Bronchus fibroblast of lung (primary cell): ENCODE results near the gene STRADB. TPM values are rescaled to one million over a fixed set of nuclear protein-coding genes. Genes with fewer than 3 reads are reported as not detected.

Experiments
- total RNA-seq: library from RNA; depleted of rRNA; stranded (reverse); fragments of >200 nt; gene quantifications from 2 replicates; pipeline ENCODE4 v1.2.3, GENCODE V29; 2015

The STRADB gene, protein sequence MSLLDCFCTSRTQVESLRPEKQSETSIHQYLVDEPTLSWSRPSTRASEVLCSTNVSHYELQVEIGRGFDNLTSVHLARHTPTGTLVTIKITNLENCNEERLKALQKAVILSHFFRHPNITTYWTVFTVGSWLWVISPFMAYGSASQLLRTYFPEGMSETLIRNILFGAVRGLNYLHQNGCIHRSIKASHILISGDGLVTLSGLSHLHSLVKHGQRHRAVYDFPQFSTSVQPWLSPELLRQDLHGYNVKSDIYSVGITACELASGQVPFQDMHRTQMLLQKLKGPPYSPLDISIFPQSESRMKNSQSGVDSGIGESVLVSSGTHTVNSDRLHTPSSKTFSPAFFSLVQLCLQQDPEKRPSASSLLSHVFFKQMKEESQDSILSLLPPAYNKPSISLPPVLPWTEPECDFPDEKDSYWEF
- total RNA-seq: 28.4 and 31.8 TPM in 2 replicates

DNA sequence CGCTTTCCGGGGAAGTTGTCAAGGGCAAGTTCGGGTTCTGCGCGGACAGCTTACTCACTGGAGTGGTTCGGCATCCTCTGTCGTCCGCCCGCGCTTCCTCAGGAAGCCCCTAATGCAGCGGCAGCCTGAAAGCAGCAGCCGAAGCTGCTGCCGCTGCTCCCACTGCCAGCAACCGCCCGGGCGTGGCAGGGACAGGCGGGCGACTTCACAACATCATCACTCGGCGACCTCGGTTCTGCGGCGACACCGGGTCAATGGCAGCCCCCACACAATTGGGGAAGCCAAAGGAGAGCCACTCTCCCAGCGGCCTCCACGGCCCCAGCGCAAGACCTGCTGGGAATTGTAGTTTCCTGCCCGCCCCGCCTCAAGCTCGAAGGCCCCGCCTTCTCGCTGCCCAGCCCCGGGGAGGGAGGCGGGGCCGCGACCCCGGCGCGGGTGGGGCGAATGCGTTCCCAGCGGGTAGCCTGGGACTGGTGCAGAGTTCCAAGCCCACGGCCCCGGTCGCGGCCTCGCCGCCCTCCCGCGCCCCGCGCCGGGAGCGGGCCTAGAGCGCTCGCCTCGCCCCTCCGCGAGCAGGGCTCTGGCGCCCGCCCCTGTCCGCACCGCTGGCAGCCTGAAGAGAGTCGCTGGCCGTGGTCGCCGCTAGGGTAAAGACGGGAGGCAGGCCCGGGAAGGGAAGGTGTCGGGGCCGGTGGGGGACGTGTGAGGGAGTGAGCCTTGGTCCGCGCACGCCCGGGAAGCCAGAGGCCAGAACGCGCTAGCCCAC lies at the start of gene STRADB, which contains the start of gene TRAK2:
Gene STRADB (plus strand): TSS at position 449 of the 766 bp plus-strand sequence. CDS start 3,101 bp downstream, outside the sequence.
Gene TRAK2 (minus strand): TSS at position 167 of the 766 bp plus-strand sequence. CDS start 30,951 bp downstream, outside the sequence.

Other genes with a start within 250 kb of the STRADB start
- gene CASP8, start 191.2 kb upstream of the STRADB start, total RNA-seq: 16.8 and 18.3 TPM in 2 replicates
- gene FLACC1, start 94.4 kb upstream of the STRADB start, total RNA-seq: not detected in 2 replicates
- 15.8 and 19.7 TPM in 2 replicates for gene TRAK2, start 282 bp upstream of the STRADB start, total RNA-seq
- 27.1 and 29.3 TPM in 2 replicates for gene TMEM237, start 191.8 kb downstream of the STRADB start, total RNA-seq
- 2.7 and 4.7 TPM in 2 replicates for gene MPP4, start 246.9 kb downstream of the STRADB start, total RNA-seq